ENCODE data around the gene KDSR.

The KDSR gene

GRCh38 chr18:63297687-63298399, 69.2 kb downstream of the KDSR start:
- TF ChIP-seq REST (IDR thresholded peaks at IDR 0.05; ENCODE audit: insufficient read depth in 1 of 2, low read depth in 2 of 2, low read length in 2 of 2): no peak
- TF ChIP-seq SIN3A (IDR thresholded peaks at IDR 0.05; ENCODE audit: borderline replicate concordance, insufficient read depth, low read length): no peak
- no peak for TF ChIP-seq TAF1 (IDR thresholded peaks at IDR 0.05; ENCODE audit: borderline replicate concordance, insufficient read depth, low read length)
- no peak for TF ChIP-seq POLR2AphosphoS5 (IDR thresholded peaks at IDR 0.05; ENCODE audit: low read depth, low read length)
- TF ChIP-seq FOXP2 (optimal IDR thresholded peaks at IDR 0.05; ENCODE audit: borderline replicate concordance, extremely low read depth, extremely low read length, insufficient read depth): no peak

GRCh38 chr18:63293935-63294334, 73.1 kb downstream of the KDSR start:
- no peak for TF ChIP-seq SIN3A (IDR thresholded peaks at IDR 0.05; ENCODE audit: borderline replicate concordance, insufficient read depth, low read length)
- no peak for TF ChIP-seq REST (IDR thresholded peaks at IDR 0.05; ENCODE audit: insufficient read depth in 1 of 2, low read depth in 2 of 2, low read length in 2 of 2)
- no peak for TF ChIP-seq FOXP2 (optimal IDR thresholded peaks at IDR 0.05; ENCODE audit: borderline replicate concordance, extremely low read depth, extremely low read length, insufficient read depth)
- no peak for TF ChIP-seq POLR2AphosphoS5 (IDR thresholded peaks at IDR 0.05; ENCODE audit: low read depth, low read length)
- TF ChIP-seq TAF1 (IDR thresholded peaks at IDR 0.05; ENCODE audit: borderline replicate concordance, insufficient read depth, low read length): no peak

GRCh38 chr18:63292831-63293683, 73.9 kb downstream of the KDSR start:
- TF ChIP-seq SIN3A (IDR thresholded peaks at IDR 0.05; ENCODE audit: borderline replicate concordance, insufficient read depth, low read length) (no peak), REST (IDR thresholded peaks at IDR 0.05; ENCODE audit: insufficient read depth in 1 of 2, low read depth in 2 of 2, low read length in 2 of 2) (no peak), POLR2AphosphoS5 (IDR thresholded peaks at IDR 0.05; ENCODE audit: low read depth, low read length) (no peak), FOXP2 (optimal IDR thresholded peaks at IDR 0.05; ENCODE audit: borderline replicate concordance, extremely low read depth, extremely low read length, insufficient read depth) (no peak), TAF1 (IDR thresholded peaks at IDR 0.05; ENCODE audit: borderline replicate concordance, insufficient read depth, low read length) (no peak)

- TF ChIP-seq REST (IDR thresholded peaks at IDR 0.05; ENCODE audit: insufficient read depth in 1 of 2, low read depth in 2 of 2, low read length in 2 of 2) (no peak), POLR2AphosphoS5 (IDR thresholded peaks at IDR 0.05; ENCODE audit: low read depth, low read length) (no peak), SIN3A (IDR thresholded peaks at IDR 0.05; ENCODE audit: borderline replicate concordance, insufficient read depth, low read length) (no peak), TAF1 (IDR thresholded peaks at IDR 0.05; ENCODE audit: borderline replicate concordance, insufficient read depth, low read length) (no peak), FOXP2 (optimal IDR thresholded peaks at IDR 0.05; ENCODE audit: borderline replicate concordance, extremely low read depth, extremely low read length, insufficient read depth) (no peak)
Observed at GRCh38 chr18:63291278-63291677, 75.7 kb downstream of the KDSR start.

Measured in PFSK-1 (cell line).